Natural killer cell (primary cell): Measurements from ENCODE around the gene FAM131B. TPM values are rescaled to one million over a fixed set of nuclear protein-coding genes. Genes with fewer than 3 reads are reported as not detected.

ENCODE experiments used
- ATAC-seq, 3 donors: fragments of 150-1000 bp in 2 of 3; fragments of 200-7000 bp in 1 of 3; cut with Tn5 transposase; 1 replicate in 1 of 3; 2 replicates in 2 of 3; pipeline ENCODE4 v1.10.0; 2021; ENCODE audit warnings: mild to moderate bottlenecking in 2 of 3, moderate library complexity in 2 of 3
- DNase-seq, 2 donors: peaks; one replicate each; pipeline versions ENCODE4 v3.0.0 to v3.0.0-alpha.2; 2013 to 2021; ENCODE audit warnings: mixed read lengths in 1 of 2
- H3K27ac ChIP-seq: one replicate; pipeline ENCODE4 v1.5.1; 2013; ENCODE audit warnings: mild to moderate bottlenecking, low read length
- H3K27me3 ChIP-seq: one replicate; pipeline ENCODE4 v1.6.1; 2013; ENCODE audit warnings: low read length; ENCODE audit not compliant: control insufficient read depth, insufficient read depth
- H3K36me3 ChIP-seq: one replicate; pipeline ENCODE4 v1.6.1; 2013; ENCODE audit warnings: low read length; ENCODE audit not compliant: control insufficient read depth, insufficient read depth
- H3K4me1 ChIP-seq: one replicate; pipeline ENCODE4 v1.6.1; 2013; ENCODE audit warnings: low read length; ENCODE audit not compliant: control insufficient read depth, insufficient read depth
- H3K4me3 ChIP-seq: one replicate; pipeline ENCODE4 v1.5.1; 2013; ENCODE audit warnings: low read length
- H3K9me3 ChIP-seq: one replicate; pipeline ENCODE4 v1.6.1; 2013; ENCODE audit warnings: low read length; ENCODE audit not compliant: control insufficient read depth, insufficient read depth
- H3K27ac Mint-ChIP-seq, 2 donors: one replicate each; pipeline ENCODE4 v1.8.0; 2022; ENCODE audit warnings: mild to moderate bottlenecking in 2 of 2, mixed read lengths in 2 of 2, moderate library complexity in 1 of 2
- H3K27me3 Mint-ChIP-seq, 2 donors: one replicate each; pipeline ENCODE4 v1.8.0; 2022; ENCODE audit warnings: low read depth in 2 of 2, mixed read lengths in 2 of 2
- H3K36me3 Mint-ChIP-seq: one replicate; pipeline ENCODE4 v1.8.0; 2022; ENCODE audit warnings: mixed read lengths
- H3K4me1 Mint-ChIP-seq, 2 donors: one replicate each; pipeline ENCODE4 v1.8.0; 2022; ENCODE audit warnings: mixed read lengths in 2 of 2
- H3K4me3 Mint-ChIP-seq: one replicate; pipeline ENCODE4 v1.8.0; 2022; ENCODE audit warnings: mild to moderate bottlenecking, moderate library complexity, mixed read lengths
- H3K9me3 Mint-ChIP-seq, 2 donors: one replicate each; pipeline ENCODE4 v1.8.0; 2022; ENCODE audit warnings: mixed read lengths in 2 of 2
- CTCF ChIP-seq: fragments of 200-600 bp; IDR thresholded peaks from one replicate; pipeline ENCODE4 v1.8.0; 2022; ENCODE audit warnings: antibody characterized with exemption
- WGBS: methylation state at CpG from one replicate; pipeline ENCODE4 v1.1.7; 2013; ENCODE audit warnings: missing lambda C conversion rate; ENCODE audit not compliant: insufficient coverage; 5-methylcytosine and 5-hydroxymethylcytosine counted together
- intact Hi-C: fragments of 100-400 bp; cut with micrococcal nuclease; formaldehyde crosslinking; loops from one replicate; pipeline ENCODE4 v1.14.2; 2022
- total RNA-seq, 4 donors: library from RNA; stranded (reverse); fragments of 120-200 nt in 1 of 4; gene quantifications; one replicate each; pipeline versions ENCODE4 v1.2.3 to v1.2.4, GENCODE V29; 2013 to 2022

FAM131B gene
- total RNA-seq, 3 donors from 2014 or later (not counting 1 experiment from before 2014, with no cell fraction given), result 2.3 to 2.8 (median 2.5) TPM

- Mint-ChIP-seq H3K27me3 (peaks cover 23 to 36% of the 10 kb centered on the region in 2 donors), H3K36me3 (no peaks in the 10 kb centered on the region), H3K4me3 (peak overlapping the region; percentile 78), H3K9me3 (no peaks in the 10 kb centered on the region), H3K27ac (no peak overlapping the region), H3K4me1 (peaks cover 6 to 30% of the 10 kb centered on the region in 2 donors)
- WGBS, result 70% methylated on average over 19 of the region's 19 CpGs
- no peak for TF ChIP-seq CTCF
- ATAC-seq (no peak), DNase-seq (no peak)
- intact Hi-C loops, result no loop called here
- H3K4me1 ChIP-seq, result peaks cover 12% of the 10 kb centered on the region
- H3K9me3 ChIP-seq, result no peaks in the 10 kb centered on the region
- H3K36me3 ChIP-seq, result no peaks in the 10 kb centered on the region
- H3K4me3 ChIP-seq, result peak overlapping the region; percentile 16
- H3K27me3 ChIP-seq, result peaks cover 17% of the 10 kb centered on the region
- H3K27ac ChIP-seq, result no peak overlapping the region
These were observed 764 bp upstream of the FAM131B start for GRCh38 chr7:143363016-143363937.

DNA sequence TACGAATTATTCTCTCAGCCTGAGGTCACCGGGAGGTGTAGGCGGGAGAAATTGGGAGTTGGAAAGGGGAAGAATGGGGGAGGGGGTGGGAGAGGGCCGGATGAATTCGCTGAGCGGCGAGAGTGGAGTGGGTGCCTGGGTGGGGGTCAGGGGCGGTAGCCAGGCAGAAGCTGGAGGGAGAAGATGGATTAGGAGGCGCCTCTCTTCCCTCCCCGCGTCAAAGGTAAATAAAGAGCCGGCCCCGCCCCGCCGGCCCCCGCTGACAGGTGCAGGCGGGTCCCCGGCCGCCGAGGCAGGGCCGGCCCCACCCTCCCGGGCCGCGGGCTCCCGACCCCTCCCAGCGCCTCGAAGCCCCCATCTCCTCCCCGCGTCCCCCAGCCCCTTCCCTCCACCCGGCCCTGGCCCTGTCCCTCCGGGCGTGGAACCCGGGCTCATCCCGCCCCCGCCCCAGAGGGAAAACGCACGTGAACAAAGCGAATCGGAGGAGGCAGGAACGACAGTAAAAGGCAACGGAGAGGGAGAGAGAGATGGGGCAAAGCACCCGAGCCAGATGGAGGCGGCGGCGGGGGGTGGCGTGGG is 872 bp downstream of the FAM131B start:
- Mint-ChIP-seq H3K27ac (peak overlapping the region in 1 of 2 donors; percentile 76), H3K4me3 (peak overlapping the region; percentile 93), H3K27me3 (peaks cover 23 to 36% of the 10 kb centered on the region in 2 donors), H3K9me3 (no peaks in the 10 kb centered on the region), H3K36me3 (no peaks in the 10 kb centered on the region), H3K4me1 (peaks cover 6 to 34% of the 10 kb centered on the region in 2 donors)
- Histone ChIP-seq H3K27ac (no peak overlapping the region), H3K9me3 (no peaks in the 10 kb centered on the region), H3K36me3 (no peaks in the 10 kb centered on the region), H3K27me3 (peaks cover 17% of the 10 kb centered on the region), H3K4me1 (peaks cover 12% of the 10 kb centered on the region), H3K4me3 (peak overlapping the region; percentile 58)
- DNase-seq (peak in 1 of 2 donors; percentile 29), ATAC-seq (peak; percentile 8 to 25 (median 20))
- intact Hi-C loops, result no loop called here
- WGBS, result 9% methylated on average over 46 of the region's 46 CpGs
- no peak for TF ChIP-seq CTCF

DNA sequence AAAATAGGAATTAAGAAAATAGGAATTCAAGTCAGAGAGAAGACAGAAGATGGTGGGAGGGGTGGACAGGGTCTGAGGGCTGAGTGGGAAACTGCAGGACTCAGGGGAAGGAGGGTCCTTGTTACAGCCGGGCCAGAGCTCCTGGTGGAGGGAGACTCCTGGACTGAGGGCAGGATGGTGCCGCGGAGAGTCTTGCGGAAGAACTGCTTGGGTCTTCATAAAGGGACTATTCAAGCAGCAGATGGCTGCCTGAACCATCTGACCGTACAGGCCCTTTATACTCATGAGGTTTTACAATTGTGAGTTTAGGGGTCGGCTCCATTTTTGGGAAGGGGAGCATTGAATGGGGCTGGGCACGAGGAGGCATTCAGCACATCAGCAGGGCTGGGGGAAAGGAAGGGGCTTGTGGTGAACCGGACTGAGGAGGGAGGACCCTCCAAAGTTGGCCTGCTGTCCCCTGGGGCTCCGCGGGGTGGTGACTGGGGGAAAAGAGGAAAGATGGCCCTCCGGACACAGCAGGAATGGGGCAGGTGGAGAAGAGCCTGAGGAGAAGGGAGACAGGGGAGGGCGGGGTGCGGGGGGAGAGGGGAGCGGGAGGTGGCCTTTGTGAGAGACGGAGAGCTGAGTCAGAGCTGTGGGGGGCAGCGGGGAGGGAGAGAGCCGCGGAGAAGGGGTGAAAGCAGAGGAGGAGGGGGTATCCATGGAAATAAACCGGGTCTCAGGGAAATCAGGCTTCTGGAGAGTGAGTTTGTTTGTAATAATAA is 1.5 kb downstream of the FAM131B start:
- H3K4me3 ChIP-seq, result no peak overlapping the region
- H3K27me3 Mint-ChIP-seq, result peaks cover 23 to 36% of the 10 kb centered on the region in 2 donors
- H3K4me1 ChIP-seq, result peaks cover 12% of the 10 kb centered on the region
- 76% methylated on average over 19 of the region's 19 CpGs for WGBS
- no peak for TF ChIP-seq CTCF
- H3K27me3 ChIP-seq, result peaks cover 17% of the 10 kb centered on the region
- intact Hi-C loops, result no loop called here
- no peak for ATAC-seq
- no peak for DNase-seq
- H3K27ac ChIP-seq, result no peak overlapping the region
- peak overlapping the region in 1 of 2 donors; percentile 4 for H3K27ac Mint-ChIP-seq
- H3K9me3 ChIP-seq, result no peaks in the 10 kb centered on the region
- H3K9me3 Mint-ChIP-seq, result no peaks in the 10 kb centered on the region
- no peaks in the 10 kb centered on the region for H3K36me3 Mint-ChIP-seq
- peak overlapping the region; percentile 77 for H3K4me3 Mint-ChIP-seq
- H3K4me1 Mint-ChIP-seq, result peaks cover 6 to 34% of the 10 kb centered on the region in 2 donors
- no peaks in the 10 kb centered on the region for H3K36me3 ChIP-seq
